ENCODE data around the gene ALOX12B. TPM values are rescaled to one million over a fixed set of nuclear protein-coding genes. Genes with fewer than 3 reads are reported as not detected.

ALOX12B gene
- not detected in 2 replicates for total RNA-seq (2014; rRNA removed; shearing (Covaris generic))

DNA sequence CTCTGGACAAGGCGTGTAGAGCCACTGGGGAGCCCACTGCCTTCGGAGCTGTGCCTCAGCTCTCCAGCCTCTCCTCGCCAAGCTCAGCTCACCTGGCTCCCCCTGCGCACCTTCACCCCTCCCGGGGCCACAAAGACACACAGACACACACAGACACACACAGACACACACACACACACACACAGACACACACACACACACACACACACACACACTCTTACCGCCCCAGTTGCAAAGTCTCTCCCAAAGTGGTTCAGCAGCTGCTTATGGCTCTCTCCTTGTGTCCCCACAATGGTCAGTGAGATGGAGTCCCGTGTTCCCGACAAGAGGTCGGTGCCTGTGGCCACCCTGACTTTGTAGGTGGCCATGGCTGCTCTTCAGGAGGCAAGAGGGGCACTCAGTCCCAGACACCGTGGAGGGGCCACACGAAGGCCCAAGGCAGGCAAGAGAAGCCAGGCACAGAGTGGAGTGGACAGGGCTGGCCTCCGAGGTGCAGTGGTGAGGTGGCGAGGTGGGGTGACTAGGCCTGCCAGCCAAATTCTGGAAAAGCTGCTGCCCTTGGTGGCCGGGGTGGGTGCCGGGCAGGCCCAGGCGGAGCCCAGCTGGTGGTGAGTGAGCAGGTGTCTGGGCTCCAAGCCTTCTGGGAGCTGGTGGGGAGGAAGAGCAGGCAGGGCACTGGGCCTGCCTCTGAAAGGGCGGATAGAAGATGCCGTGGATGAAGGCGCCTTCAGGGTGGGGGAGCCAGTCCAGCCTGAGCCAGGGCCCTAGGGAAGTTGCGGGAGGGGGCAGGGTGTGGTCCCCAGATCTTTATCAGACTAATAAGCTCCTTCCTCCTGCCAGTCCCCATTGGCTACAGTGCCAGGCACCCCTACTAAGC is at the start of gene ALOX12B:
TSS of gene ALOX12B (minus strand) at position 642 of the 877 bp plus-strand sequence. CDS start at position 368, 274 bp downstream.
- Histone ChIP-seq H3K4me3 (ENCODE audit: insufficient read depth, low read depth, low read length) (no peak within 1 kb of the TSS), H3K27me3 (ENCODE audit: control insufficient read depth, insufficient read depth, low read length) (peaks cover 5% of the 10 kb centered on the region), H3K36me3 (replicated peaks; ENCODE audit: control insufficient read depth, insufficient read depth, low read length) (no peaks in the 10 kb centered on the region)
- DNase-seq, result peak; percentile 71

DNA sequence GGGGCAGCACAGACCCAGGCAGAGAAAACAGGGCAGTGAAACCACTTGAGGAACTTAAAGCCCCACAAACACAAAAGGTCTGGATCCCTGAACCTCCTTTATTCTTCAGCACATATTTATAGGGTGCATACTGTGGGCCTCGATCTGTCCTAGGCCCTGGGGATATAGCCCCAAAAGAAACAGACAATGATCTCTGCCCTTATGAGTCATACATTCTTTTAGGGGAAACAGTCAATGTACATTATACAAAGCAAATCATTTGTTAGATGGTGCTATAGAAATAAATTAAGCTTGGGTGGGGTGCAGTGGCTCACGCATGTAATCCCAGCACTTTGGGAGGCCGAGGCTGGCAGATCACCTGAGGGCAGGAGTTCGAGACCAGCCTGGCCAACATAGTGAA is 46.4 kb upstream of the ALOX12B start:
- peaks cover 5% of the 10 kb centered on the region for H3K27me3 ChIP-seq (ENCODE audit: control insufficient read depth, insufficient read depth, low read length)
- no peaks in the 10 kb centered on the region for H3K36me3 ChIP-seq (replicated peaks; ENCODE audit: control insufficient read depth, insufficient read depth, low read length)
- H3K4me3 ChIP-seq (ENCODE audit: insufficient read depth, low read depth, low read length), result no peak overlapping the region
- no peak for DNase-seq

DNA sequence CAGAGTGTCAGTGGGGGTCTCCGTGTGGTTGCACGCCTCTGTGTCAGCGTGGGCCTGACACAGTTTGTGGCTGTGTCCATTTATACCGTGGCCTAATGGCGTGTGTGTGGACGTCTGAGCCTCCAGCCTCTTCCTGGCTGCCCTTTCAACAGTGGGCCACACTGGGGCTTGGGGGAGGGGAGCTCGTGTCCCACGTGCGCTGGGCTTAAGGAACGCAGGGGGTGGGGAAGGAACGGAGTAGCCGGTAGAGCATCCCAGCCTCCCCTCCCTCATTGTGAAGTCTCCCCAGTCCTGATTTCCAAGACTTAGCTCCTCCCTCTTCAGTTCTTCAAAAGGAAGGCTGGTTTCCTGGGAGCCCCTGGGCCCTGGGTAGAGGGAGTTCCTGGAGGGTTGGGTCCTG is 45.9 kb upstream of the ALOX12B start:
- Histone ChIP-seq H3K27me3 (ENCODE audit: control insufficient read depth, insufficient read depth, low read length) (peaks cover 8% of the 10 kb centered on the region), H3K4me3 (ENCODE audit: insufficient read depth, low read depth, low read length) (no peak overlapping the region), H3K36me3 (replicated peaks; ENCODE audit: control insufficient read depth, insufficient read depth, low read length) (no peaks in the 10 kb centered on the region)
- peak; percentile 84 for DNase-seq

DNA sequence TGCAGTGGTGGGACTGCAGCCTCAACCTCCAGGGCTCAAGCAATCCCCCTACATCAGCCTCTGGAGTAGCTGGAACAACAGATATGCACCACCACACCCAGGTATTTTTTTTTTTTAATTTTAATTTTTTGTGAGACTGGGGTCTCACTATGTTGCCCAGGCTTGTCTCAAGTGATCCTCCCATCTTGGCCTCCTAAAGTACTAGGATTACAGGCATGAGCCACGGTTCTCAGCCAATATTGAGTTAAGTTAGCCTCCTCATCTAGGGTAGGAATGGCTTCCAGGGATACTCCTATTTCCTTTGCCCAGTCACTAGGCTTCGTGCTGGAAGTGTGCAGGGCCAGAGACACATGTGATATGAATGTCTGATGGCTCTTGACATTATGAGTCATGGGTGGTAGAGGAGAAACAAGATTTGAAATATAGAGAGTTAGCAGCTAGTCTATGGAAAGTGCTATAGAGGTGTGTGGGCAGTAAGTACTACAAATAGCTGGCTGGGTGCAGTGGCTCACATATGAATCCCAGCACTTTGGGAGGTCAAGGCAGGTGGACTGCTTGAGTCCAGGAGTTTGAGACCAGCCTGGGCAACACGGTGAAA is 44.4 kb upstream of the ALOX12B start:
- H3K27me3 ChIP-seq (ENCODE audit: control insufficient read depth, insufficient read depth, low read length), result peaks cover 13% of the 10 kb centered on the region
- no peaks in the 10 kb centered on the region for H3K36me3 ChIP-seq (replicated peaks; ENCODE audit: control insufficient read depth, insufficient read depth, low read length)
- no peak overlapping the region for H3K4me3 ChIP-seq (ENCODE audit: insufficient read depth, low read depth, low read length)
- DNase-seq, result no peak

DNA sequence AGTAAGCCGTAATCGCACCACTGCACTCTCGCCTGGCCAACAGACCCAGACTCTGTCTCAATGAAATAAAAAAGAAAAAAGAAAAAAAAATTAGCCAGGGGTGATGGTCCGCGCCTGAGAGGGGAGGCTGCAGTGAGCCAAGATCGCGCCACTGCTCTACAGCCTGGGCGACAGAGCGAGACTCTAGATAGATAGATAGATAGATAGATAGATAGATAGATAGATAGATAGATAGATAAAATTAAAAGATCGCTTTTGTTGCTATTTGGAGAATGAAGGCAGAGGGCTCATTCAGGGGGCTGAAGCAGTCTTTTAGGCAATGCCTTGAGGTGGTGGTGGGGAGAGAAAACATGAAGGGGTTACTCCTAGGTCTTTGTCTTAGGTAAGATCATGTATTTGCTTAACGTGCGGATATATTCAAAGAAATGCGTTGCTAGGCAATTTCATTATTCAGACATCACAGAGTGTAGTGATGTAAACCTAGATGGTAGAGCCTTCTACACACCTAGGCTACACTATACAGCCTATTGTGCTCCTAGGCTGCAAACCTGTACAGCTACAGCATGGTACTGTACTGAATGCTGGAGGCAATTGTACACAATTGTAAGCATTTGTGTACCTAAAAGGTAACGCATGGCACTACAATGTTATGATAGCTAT is 40.7 kb upstream of the ALOX12B start:
- Histone ChIP-seq H3K27me3 (ENCODE audit: control insufficient read depth, insufficient read depth, low read length) (peaks cover 41% of the 10 kb centered on the region), H3K36me3 (replicated peaks; ENCODE audit: control insufficient read depth, insufficient read depth, low read length) (no peaks in the 10 kb centered on the region), H3K4me3 (ENCODE audit: insufficient read depth, low read depth, low read length) (no peak overlapping the region)
- no peak for DNase-seq

DNA sequence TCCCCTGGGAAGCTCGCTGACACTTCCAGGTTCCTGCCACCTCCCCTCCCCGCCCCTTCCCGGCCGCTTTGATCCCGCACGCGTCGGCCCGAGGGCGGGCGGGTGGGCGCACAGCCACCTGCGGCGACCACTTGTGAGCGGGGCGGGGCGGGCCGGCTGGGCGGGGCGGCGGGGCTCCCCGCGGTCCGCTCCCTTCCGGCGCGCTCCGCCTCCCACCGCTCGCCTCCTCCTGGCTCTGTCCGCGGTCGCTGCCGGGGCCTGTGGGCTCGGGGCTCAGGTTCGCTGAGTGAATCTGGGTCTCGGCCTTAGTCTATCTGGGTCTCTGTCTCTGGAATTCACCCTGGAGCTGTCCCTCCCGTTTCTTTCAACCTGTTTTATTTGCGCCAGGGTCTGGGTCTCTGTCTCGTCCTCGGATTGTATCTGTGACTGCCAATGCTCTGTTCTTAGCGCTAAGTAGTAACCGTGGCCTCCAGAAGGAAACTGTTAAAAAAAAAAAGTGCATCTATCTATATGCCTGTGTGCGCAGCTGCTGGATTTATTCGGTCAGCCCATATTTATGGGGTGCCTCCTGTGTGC is 39.1 kb upstream of the ALOX12B start:
- peak; percentile 92 for DNase-seq
- Histone ChIP-seq H3K4me3 (ENCODE audit: insufficient read depth, low read depth, low read length) (peak overlapping the region; percentile 74), H3K27me3 (ENCODE audit: control insufficient read depth, insufficient read depth, low read length) (peaks cover 57% of the 10 kb centered on the region), H3K36me3 (replicated peaks; ENCODE audit: control insufficient read depth, insufficient read depth, low read length) (no peaks in the 10 kb centered on the region)

DNA sequence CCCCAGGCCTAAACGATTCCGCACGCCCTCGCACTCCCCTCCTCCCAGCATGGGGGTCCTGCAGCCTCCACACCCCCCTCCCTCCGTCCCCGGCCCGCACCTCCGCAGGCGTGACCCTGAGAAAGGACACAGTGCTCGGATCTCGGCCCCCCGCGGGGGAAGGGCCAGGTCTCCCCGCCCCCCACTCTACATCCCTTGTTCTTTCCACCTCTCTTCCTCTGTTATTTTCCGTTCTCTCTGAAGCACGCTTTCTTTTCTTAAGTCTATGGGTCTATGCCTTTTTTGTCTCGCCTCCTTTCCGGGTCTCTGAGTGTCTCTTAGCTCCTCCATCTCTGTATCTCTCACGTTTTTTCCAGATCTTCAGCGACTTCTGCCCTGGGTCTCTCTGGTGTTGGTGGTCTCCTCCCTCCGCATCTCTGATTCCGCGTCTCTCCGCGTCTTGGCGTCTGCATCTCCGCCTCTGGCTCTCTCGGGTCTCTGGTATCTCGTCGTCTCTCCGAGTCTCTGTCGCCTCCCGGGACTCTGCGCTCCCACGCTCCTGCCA is 38.5 kb upstream of the ALOX12B start:
- peak; percentile 91 for DNase-seq
- Histone ChIP-seq H3K4me3 (ENCODE audit: insufficient read depth, low read depth, low read length) (peak overlapping the region; percentile 74), H3K36me3 (replicated peaks; ENCODE audit: control insufficient read depth, insufficient read depth, low read length) (no peaks in the 10 kb centered on the region), H3K27me3 (ENCODE audit: control insufficient read depth, insufficient read depth, low read length) (peaks cover 60% of the 10 kb centered on the region)

DNA sequence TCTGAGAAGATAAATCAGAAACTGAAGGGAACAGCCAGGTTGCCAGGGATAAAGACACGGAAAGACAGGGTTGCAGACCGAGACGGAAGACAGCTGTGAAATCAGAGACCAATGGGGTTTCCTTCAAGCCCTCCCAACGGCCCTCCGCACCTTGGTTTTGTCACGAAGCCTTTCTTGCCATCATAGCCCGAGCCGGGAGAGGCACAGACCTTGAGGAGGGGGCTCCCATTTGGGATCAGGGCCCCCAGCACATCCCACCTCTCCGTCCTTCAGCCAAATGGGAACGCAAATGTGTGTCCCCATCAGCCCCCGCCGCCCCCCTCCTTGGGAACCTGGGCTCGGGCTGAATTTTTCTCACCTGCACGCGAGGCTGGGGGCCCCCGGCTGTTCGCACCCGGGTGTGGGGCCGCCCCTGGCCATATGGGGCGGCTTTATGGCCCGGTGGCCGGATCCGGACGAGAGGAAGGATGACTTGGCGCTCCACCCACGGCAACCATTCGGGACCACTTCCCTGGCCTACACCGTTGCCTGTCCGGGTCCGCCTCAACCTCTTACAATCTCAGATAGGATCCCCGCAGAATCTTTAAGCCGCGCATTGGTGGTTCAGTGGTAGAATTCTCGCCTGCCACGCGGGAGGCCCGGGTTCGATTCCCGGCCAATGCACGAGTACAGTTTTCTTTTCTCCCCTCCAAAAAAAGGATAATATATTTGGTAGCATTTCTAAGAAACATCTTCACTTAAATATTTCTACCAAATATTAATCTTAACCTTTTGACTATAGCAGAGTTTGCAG is 37.8 kb upstream of the ALOX12B start:
- Histone ChIP-seq H3K27me3 (ENCODE audit: control insufficient read depth, insufficient read depth, low read length) (peaks cover 60% of the 10 kb centered on the region), H3K4me3 (ENCODE audit: insufficient read depth, low read depth, low read length) (peak overlapping the region; percentile 74), H3K36me3 (replicated peaks; ENCODE audit: control insufficient read depth, insufficient read depth, low read length) (no peaks in the 10 kb centered on the region)
- peak; percentile 90 for DNase-seq

DNA sequence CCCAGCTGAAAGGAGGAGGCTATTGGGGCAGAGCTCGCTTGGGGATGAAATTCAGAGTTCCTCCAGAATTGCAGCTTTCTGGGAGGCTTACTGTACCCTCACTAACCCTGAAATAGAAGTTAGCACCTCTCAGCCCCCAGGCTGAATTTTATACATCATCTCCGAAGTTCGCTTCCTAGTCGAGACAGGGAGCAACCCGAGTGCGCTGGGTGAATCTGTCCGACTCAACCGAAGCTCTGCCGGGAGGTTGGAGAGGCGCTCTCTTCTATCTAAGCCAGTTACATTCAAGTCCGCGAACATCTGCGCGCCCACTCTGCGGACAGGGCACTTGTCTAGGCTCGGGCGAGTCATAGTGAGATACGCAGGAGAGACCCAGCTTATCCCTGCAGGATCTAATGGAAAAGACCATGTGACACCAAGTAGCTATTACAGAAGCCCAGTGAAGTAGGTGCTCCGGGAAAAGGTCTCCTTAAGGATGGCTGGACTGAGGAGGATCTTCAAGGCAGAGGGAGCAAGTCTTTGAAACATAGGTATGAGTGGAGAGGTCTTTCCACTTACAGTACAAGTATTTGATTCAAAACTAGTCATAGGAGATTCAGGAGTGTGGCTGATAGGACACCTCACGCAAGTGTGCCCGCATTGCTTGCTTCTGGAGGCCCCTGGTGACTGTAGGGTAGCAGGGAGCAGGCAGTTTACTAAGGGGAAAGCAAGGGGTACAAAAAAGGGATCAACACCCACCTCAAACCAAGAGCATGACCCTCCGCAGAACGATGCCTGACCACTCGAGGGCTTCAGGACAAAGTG is 37.0 kb upstream of the ALOX12B start:
- Histone ChIP-seq H3K36me3 (replicated peaks; ENCODE audit: control insufficient read depth, insufficient read depth, low read length) (no peaks in the 10 kb centered on the region), H3K4me3 (ENCODE audit: insufficient read depth, low read depth, low read length) (peak overlapping the region; percentile 74), H3K27me3 (ENCODE audit: control insufficient read depth, insufficient read depth, low read length) (peaks cover 60% of the 10 kb centered on the region)
- no peak for DNase-seq

DNA sequence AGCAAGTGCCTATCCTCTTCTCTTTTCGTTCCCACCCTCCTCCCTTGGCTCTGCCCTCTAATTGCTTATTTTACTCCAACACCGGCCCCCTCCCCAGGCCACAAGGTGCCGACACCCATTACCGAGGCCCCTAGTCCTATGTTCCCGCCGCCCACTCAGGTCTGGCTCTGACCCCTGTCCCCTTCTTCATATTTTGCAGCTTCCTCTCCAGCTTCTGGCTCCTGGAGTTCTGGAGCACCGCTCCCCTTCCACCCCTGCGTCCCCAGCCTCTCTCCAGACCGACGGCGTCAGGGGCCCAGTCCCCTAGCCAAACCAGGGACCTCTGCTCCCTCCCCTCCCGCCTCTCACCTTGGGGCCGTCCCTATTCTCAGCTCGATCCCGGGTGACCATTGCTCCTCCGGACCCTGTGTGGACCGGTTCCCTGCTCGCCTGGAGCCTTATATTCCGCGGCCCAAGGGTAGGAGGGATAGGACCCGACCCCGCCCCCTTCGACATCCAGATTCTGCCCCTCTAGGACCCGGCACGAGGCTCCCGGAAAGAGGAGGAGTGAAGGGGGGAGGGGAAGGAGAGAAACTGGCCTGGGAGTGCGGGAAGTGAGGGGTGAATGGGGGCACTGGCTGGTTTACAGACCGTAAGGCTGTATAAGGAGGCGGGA is 36.3 kb upstream of the ALOX12B start, which contains the start of gene HES7:
TSS of gene HES7 (minus strand) at position 412 of the 655 bp plus-strand sequence. CDS start at position 390, 22 bp downstream.
- Histone ChIP-seq H3K4me3 (ENCODE audit: insufficient read depth, low read depth, low read length) (peak within 1 kb of the TSS; percentile 74), H3K36me3 (replicated peaks; ENCODE audit: control insufficient read depth, insufficient read depth, low read length) (no peaks in the 10 kb centered on the region), H3K27me3 (ENCODE audit: control insufficient read depth, insufficient read depth, low read length) (peaks cover 60% of the 10 kb centered on the region)
- DNase-seq, result peak; percentile 89

DNA sequence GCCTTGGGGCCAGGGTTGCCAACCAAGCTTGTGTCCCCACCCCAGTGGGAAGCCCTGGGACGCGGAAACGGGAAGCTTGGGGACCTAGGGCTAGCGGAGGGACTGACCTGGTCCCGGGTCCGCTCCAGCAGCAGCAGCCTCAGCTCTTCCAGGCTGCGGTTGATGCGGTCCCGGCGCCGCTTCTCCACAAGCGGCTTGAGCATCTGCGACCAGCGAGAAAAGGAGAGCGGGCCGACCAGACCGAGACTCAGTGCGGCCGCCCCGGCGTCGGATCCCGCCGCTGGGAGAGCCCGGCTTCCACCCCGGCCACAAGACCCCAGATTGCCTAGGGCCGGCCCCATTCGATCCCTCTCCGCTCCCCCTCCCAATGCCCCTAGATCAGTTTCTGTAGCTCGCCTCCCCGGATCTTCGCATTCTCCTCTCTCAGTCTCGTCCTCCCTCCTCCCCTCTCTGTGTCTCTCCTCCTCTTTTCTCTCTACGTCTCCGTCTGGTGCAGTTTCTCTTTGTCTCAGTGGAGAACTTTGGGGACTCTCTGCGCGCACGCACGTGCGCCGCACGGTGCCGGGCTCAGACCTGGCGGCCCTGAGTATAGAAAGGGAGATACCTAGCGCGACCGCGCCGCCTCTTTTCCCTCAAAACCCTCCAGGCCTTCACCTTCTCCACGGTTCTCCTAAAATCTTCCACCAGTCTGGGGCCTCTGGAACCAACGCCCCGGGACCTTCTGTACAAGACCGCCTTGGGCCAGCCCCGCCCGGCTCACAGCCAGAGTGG is 35.6 kb upstream of the ALOX12B start:
- Histone ChIP-seq H3K36me3 (replicated peaks; ENCODE audit: control insufficient read depth, insufficient read depth, low read length) (no peaks in the 10 kb centered on the region), H3K27me3 (ENCODE audit: control insufficient read depth, insufficient read depth, low read length) (peaks cover 60% of the 10 kb centered on the region), H3K4me3 (ENCODE audit: insufficient read depth, low read depth, low read length) (peak overlapping the region; percentile 74)
- DNase-seq, result peak; percentile 78

DNA sequence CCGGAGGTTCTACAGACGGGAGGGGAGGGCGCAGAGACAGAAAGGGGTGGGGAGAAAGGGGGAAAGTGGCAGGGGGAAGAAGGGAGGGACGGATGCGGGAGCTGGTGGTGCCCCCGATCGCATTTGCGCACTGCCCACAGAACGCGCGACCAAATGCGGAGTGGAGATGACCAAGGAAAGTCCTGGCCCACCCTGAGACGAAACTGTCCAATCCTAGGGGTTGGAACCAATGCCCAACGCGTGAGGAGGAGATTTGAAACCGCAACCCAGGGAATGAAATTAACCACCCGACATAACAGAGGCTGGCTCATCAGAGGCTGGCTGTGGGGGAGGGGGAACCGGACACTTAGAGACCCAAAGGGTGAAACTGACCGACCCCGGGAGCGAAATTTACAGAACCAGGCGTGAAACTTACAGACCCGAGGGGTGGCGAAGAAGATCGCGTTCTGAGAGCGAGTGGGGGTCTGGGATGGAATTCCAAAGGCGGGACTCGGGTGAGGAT is 35.0 kb upstream of the ALOX12B start:
- peak overlapping the region; percentile 74 for H3K4me3 ChIP-seq (ENCODE audit: insufficient read depth, low read depth, low read length)
- DNase-seq, result peak; percentile 64
- H3K36me3 ChIP-seq (replicated peaks; ENCODE audit: control insufficient read depth, insufficient read depth, low read length), result no peaks in the 10 kb centered on the region
- peaks cover 64% of the 10 kb centered on the region for H3K27me3 ChIP-seq (ENCODE audit: control insufficient read depth, insufficient read depth, low read length)
